ENCODE data around the gene RSPO3. TPM values are rescaled to one million over a fixed set of nuclear protein-coding genes. Genes with fewer than 3 reads are reported as not detected.

The RSPO3 gene
- polyA plus RNA-seq, 2 donors = 1.9 to 2.3 TPM

DNA sequence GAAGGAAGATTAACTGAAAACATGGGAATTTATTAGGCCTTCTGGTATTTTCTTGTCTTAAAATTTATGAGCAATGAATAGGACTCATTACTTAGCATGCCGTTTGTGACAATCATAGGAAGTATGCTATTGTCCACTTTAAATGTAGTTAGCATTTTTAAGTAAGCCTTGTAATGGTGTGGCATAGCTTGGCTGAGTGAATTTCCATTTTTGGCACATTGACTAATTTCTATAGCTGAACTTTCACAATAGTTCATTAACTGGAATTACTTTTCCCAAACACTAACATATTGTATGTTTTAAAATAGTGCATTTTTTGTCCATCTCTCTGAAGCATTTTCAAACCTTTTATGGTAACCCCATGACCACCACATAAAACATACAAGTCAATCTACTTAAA lies 15.7 kb downstream of the RSPO3 start:
- 55 to 64% methylated on average over 1 of the region's 1 CpG for WGBS, 2 donors
- Histone ChIP-seq H3K4me1 (ENCODE audit: control insufficient read depth in 2 of 2, insufficient read depth in 2 of 2, low read length in 1 of 2) (no peaks in the 10 kb centered on the region), H3K36me3 (ENCODE audit: control insufficient read depth in 2 of 2, insufficient read depth in 2 of 2, low read length in 1 of 2) (no peaks in the 10 kb centered on the region), H3K9me3 (ENCODE audit: control insufficient read depth in 2 of 2, insufficient read depth in 1 of 2, low read depth in 1 of 2, low read length in 1 of 2) (no peaks in the 10 kb centered on the region), H3K27ac (ENCODE audit: low read depth in 2 of 2, low read length in 1 of 2) (no peak overlapping the region), H3K27me3 (ENCODE audit: control insufficient read depth in 1 of 2, insufficient read depth in 2 of 2, low read length in 2 of 2) (no peaks in the 10 kb centered on the region), H3K4me3 (ENCODE audit: low read depth in 1 of 2, low read length in 2 of 2) (no peak overlapping the region)

DNA sequence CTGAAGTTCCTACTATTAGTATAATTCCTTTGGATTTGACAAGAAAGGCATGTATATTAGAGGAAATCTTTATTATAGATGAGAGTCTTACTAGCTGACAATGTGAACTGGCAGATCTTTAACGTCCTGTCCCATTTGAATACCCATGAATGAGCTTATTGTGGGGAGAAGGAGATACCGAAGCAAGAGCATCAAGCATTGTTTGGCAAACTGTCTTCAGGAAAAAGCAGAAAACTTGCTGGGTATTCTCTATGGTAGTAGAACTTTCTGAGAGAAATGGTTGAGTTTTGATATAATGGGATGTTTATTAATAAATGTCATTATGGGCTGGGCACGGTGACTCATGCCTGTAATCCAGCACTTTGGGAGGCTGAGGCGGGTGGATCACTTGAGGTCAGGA lies 18.3 kb downstream of the RSPO3 start:
- Histone ChIP-seq H3K36me3 (ENCODE audit: control insufficient read depth in 2 of 2, insufficient read depth in 2 of 2, low read length in 1 of 2) (no peaks in the 10 kb centered on the region), H3K9me3 (ENCODE audit: control insufficient read depth in 2 of 2, insufficient read depth in 1 of 2, low read depth in 1 of 2, low read length in 1 of 2) (no peaks in the 10 kb centered on the region), H3K27ac (ENCODE audit: low read depth in 2 of 2, low read length in 1 of 2) (no peak overlapping the region), H3K4me1 (ENCODE audit: control insufficient read depth in 2 of 2, insufficient read depth in 2 of 2, low read length in 1 of 2) (no peaks in the 10 kb centered on the region), H3K4me3 (ENCODE audit: low read depth in 1 of 2, low read length in 2 of 2) (no peak overlapping the region), H3K27me3 (ENCODE audit: control insufficient read depth in 1 of 2, insufficient read depth in 2 of 2, low read length in 2 of 2) (no peaks in the 10 kb centered on the region)
- 68 to 70% methylated on average over 4 of the region's 4 CpGs for WGBS, 2 donors

DNA sequence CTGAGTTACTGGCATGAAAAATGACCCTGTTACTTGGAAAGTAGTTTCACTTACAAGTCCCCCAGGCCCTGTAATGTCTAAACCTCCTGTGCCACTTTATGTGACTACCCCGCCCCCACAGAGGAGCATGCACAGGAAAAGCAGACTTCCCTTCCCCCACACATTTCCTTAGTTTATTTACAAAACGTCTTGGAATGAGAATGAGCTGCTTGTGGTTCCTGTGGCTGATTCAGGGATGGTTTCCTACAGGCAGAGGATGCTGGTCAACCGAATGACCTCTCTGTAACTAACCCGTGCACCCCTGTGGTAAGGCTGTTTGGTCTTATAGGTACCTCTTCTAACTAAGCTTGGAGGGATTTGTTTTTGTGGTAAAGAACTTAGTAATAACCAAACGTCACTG lies 28.5 kb downstream of the RSPO3 start:
- H3K4me1 ChIP-seq (ENCODE audit: control insufficient read depth in 2 of 2, insufficient read depth in 2 of 2, low read length in 1 of 2) = no peaks in the 10 kb centered on the region
- H3K27me3 ChIP-seq (ENCODE audit: control insufficient read depth in 1 of 2, insufficient read depth in 2 of 2, low read length in 2 of 2) = no peaks in the 10 kb centered on the region
- no peak overlapping the region for H3K27ac ChIP-seq (ENCODE audit: low read depth in 2 of 2, low read length in 1 of 2)
- no peaks in the 10 kb centered on the region for H3K9me3 ChIP-seq (ENCODE audit: control insufficient read depth in 2 of 2, insufficient read depth in 1 of 2, low read depth in 1 of 2, low read length in 1 of 2)
- 15 to 16% methylated on average over 5 of the region's 5 CpGs for WGBS, 2 donors
- no peaks in the 10 kb centered on the region for H3K36me3 ChIP-seq (ENCODE audit: control insufficient read depth in 2 of 2, insufficient read depth in 2 of 2, low read length in 1 of 2)
- H3K4me3 ChIP-seq (ENCODE audit: low read depth in 1 of 2, low read length in 2 of 2) = no peak overlapping the region

DNA sequence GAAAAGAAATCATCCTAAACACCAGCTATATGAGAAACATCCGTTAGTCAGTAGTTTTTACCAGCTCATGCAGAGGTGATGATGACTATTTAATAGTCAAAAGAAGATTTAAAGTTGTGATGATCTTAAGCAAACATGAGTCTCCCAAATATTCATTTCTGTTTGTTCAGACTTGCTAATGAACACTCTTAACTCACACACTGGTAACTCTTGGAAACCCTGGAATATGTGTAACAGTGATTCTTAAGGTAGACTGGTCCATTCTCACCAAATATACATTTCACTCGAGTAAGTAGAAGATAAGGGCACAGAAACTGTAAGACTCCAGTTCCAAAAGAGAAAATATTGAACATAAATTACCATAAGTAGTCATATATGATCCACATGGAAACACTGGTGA lies 29.1 kb downstream of the RSPO3 start:
- Histone ChIP-seq H3K4me3 (ENCODE audit: low read depth in 1 of 2, low read length in 2 of 2) (no peak overlapping the region), H3K9me3 (ENCODE audit: control insufficient read depth in 2 of 2, insufficient read depth in 1 of 2, low read depth in 1 of 2, low read length in 1 of 2) (no peaks in the 10 kb centered on the region), H3K36me3 (ENCODE audit: control insufficient read depth in 2 of 2, insufficient read depth in 2 of 2, low read length in 1 of 2) (no peaks in the 10 kb centered on the region), H3K27me3 (ENCODE audit: control insufficient read depth in 1 of 2, insufficient read depth in 2 of 2, low read length in 2 of 2) (no peaks in the 10 kb centered on the region), H3K4me1 (ENCODE audit: control insufficient read depth in 2 of 2, insufficient read depth in 2 of 2, low read length in 1 of 2) (no peaks in the 10 kb centered on the region), H3K27ac (ENCODE audit: low read depth in 2 of 2, low read length in 1 of 2) (no peak overlapping the region)
- WGBS, 2 donors = 70 to 76% methylated on average over 2 of the region's 2 CpGs

DNA sequence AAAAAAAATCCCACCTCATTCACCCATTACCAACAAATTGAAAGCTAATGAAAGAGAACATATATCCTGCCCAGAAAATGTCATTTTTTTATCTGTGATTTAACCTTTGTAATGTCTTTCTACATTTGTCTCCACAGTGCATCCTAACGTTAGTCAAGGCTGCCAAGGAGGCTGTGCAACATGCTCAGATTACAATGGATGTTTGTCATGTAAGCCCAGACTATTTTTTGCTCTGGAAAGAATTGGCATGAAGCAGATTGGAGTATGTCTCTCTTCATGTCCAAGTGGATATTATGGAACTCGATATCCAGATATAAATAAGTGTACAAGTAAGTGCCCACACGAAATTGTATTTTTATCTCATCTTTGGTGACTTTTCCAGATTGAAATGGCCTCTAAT lies 30.0 kb downstream of the RSPO3 start:
- Histone ChIP-seq H3K4me3 (ENCODE audit: low read depth in 1 of 2, low read length in 2 of 2) (no peak overlapping the region), H3K9me3 (ENCODE audit: control insufficient read depth in 2 of 2, insufficient read depth in 1 of 2, low read depth in 1 of 2, low read length in 1 of 2) (no peaks in the 10 kb centered on the region), H3K27me3 (ENCODE audit: control insufficient read depth in 1 of 2, insufficient read depth in 2 of 2, low read length in 2 of 2) (no peaks in the 10 kb centered on the region), H3K4me1 (ENCODE audit: control insufficient read depth in 2 of 2, insufficient read depth in 2 of 2, low read length in 1 of 2) (no peaks in the 10 kb centered on the region), H3K27ac (ENCODE audit: low read depth in 2 of 2, low read length in 1 of 2) (no peak overlapping the region), H3K36me3 (ENCODE audit: control insufficient read depth in 2 of 2, insufficient read depth in 2 of 2, low read length in 1 of 2) (no peaks in the 10 kb centered on the region)
- 36 to 38% methylated on average over 3 of the region's 3 CpGs for WGBS, 2 donors

DNA sequence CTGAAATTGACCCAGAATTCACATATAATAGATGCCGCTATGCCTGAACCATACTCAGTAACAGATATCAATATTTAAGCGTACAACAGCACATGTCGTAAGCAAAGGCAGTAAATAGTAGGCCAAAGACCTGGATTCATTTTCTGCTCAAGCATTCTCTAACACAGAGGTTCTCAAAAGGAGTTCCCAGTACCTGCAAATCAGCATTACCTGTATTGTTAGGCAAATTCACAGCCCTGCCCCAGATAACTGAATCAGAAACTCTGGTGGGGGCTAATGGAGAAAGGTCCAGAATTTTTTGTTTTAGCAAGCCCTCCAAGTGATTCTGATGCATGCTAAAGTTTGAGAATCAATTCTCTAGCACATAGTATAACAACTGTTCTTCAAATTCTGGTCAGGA lies 36.0 kb downstream of the RSPO3 start:
- WGBS, 2 donors = 93% methylated on average over 3 of the region's 3 CpGs
- H3K4me3 ChIP-seq (ENCODE audit: low read depth in 1 of 2, low read length in 2 of 2) = no peak overlapping the region
- H3K27ac ChIP-seq (ENCODE audit: low read depth in 2 of 2, low read length in 1 of 2) = no peak overlapping the region
- no peaks in the 10 kb centered on the region for H3K36me3 ChIP-seq (ENCODE audit: control insufficient read depth in 2 of 2, insufficient read depth in 2 of 2, low read length in 1 of 2)
- H3K27me3 ChIP-seq (ENCODE audit: control insufficient read depth in 1 of 2, insufficient read depth in 2 of 2, low read length in 2 of 2) = no peaks in the 10 kb centered on the region
- no peaks in the 10 kb centered on the region for H3K9me3 ChIP-seq (ENCODE audit: control insufficient read depth in 2 of 2, insufficient read depth in 1 of 2, low read depth in 1 of 2, low read length in 1 of 2)
- no peaks in the 10 kb centered on the region for H3K4me1 ChIP-seq (ENCODE audit: control insufficient read depth in 2 of 2, insufficient read depth in 2 of 2, low read length in 1 of 2)

DNA sequence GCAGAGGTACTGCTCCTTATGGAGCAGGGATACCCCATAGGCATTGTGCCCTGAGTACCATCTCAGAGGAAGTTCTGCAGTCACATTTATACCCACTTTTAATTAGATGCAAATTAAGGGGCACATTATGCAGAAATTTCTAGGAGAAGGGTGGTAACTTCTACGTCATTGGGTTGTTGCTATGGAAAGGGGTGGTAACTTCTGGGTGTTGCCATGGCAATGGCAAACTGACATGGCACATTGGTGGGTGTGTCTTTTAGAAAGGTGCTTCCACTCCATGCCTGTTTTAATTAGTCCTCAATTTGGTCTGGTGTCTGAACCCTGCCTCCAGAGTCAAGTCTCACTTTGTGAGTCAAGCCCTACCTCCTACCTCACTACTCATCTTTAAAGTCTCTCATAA lies 42.0 kb downstream of the RSPO3 start:
- Histone ChIP-seq H3K4me3 (ENCODE audit: low read depth in 1 of 2, low read length in 2 of 2) (no peak overlapping the region), H3K9me3 (ENCODE audit: control insufficient read depth in 2 of 2, insufficient read depth in 1 of 2, low read depth in 1 of 2, low read length in 1 of 2) (no peaks in the 10 kb centered on the region), H3K4me1 (ENCODE audit: control insufficient read depth in 2 of 2, insufficient read depth in 2 of 2, low read length in 1 of 2) (no peaks in the 10 kb centered on the region), H3K36me3 (ENCODE audit: control insufficient read depth in 2 of 2, insufficient read depth in 2 of 2, low read length in 1 of 2) (no peaks in the 10 kb centered on the region), H3K27me3 (ENCODE audit: control insufficient read depth in 1 of 2, insufficient read depth in 2 of 2, low read length in 2 of 2) (no peaks in the 10 kb centered on the region), H3K27ac (ENCODE audit: low read depth in 2 of 2, low read length in 1 of 2) (no peak overlapping the region)
- WGBS, 2 donors = 71 to 79% methylated on average over 1 of the region's 1 CpG

DNA sequence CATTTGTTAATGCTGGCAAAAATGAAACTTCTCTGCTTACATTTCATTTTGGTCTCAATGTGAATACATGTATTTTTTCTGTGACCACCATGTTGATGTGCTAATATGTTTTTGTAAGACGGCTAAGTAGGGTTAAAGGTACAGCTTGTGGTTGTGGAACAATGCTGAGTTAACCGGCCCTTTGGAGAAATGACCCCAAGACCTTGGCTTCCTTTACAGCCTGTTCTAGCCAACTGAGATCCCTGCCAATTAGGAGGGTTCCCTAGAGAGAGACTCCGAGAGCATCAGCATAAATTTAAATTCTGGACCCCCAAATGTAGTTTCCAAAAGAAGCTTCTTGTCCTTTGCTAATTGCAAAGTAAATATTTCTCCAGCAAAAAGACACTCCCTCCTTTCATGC lies 44.4 kb downstream of the RSPO3 start:
- no peaks in the 10 kb centered on the region for H3K36me3 ChIP-seq (ENCODE audit: control insufficient read depth in 2 of 2, insufficient read depth in 2 of 2, low read length in 1 of 2)
- H3K27ac ChIP-seq (ENCODE audit: low read depth in 2 of 2, low read length in 1 of 2) = no peak overlapping the region
- no peaks in the 10 kb centered on the region for H3K27me3 ChIP-seq (ENCODE audit: control insufficient read depth in 1 of 2, insufficient read depth in 2 of 2, low read length in 2 of 2)
- no peak overlapping the region for H3K4me3 ChIP-seq (ENCODE audit: low read depth in 1 of 2, low read length in 2 of 2)
- no peaks in the 10 kb centered on the region for H3K4me1 ChIP-seq (ENCODE audit: control insufficient read depth in 2 of 2, insufficient read depth in 2 of 2, low read length in 1 of 2)
- WGBS, 2 donors = 49% methylated on average over 3 of the region's 3 CpGs
- H3K9me3 ChIP-seq (ENCODE audit: control insufficient read depth in 2 of 2, insufficient read depth in 1 of 2, low read depth in 1 of 2, low read length in 1 of 2) = no peaks in the 10 kb centered on the region

DNA sequence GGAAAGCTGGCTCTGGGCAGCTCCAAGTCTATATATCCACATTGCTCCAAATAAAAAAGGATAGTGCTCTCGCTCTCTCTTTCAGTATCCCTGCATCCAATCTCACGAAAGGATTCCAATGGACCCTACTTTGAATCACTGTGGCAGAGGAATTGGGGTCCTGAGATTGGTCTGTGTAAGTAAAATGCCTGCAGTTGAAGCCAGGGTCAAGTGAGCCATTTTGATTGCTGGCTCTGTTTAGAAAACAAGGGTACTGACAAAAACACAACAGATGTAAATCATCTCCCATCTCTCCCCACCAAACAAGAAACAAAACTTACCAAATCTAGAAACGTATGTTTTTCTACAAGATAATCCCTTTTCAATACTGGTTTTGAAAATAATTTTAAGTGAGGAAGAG lies 45.6 kb downstream of the RSPO3 start:
- H3K9me3 ChIP-seq (ENCODE audit: control insufficient read depth in 2 of 2, insufficient read depth in 1 of 2, low read depth in 1 of 2, low read length in 1 of 2) = no peaks in the 10 kb centered on the region
- H3K36me3 ChIP-seq (ENCODE audit: control insufficient read depth in 2 of 2, insufficient read depth in 2 of 2, low read length in 1 of 2) = no peaks in the 10 kb centered on the region
- 67 to 70% methylated on average over 3 of the region's 3 CpGs for WGBS, 2 donors
- H3K27me3 ChIP-seq (ENCODE audit: control insufficient read depth in 1 of 2, insufficient read depth in 2 of 2, low read length in 2 of 2) = no peaks in the 10 kb centered on the region
- H3K27ac ChIP-seq (ENCODE audit: low read depth in 2 of 2, low read length in 1 of 2) = no peak overlapping the region
- no peak overlapping the region for H3K4me3 ChIP-seq (ENCODE audit: low read depth in 1 of 2, low read length in 2 of 2)
- H3K4me1 ChIP-seq (ENCODE audit: control insufficient read depth in 2 of 2, insufficient read depth in 2 of 2, low read length in 1 of 2) = no peaks in the 10 kb centered on the region

DNA sequence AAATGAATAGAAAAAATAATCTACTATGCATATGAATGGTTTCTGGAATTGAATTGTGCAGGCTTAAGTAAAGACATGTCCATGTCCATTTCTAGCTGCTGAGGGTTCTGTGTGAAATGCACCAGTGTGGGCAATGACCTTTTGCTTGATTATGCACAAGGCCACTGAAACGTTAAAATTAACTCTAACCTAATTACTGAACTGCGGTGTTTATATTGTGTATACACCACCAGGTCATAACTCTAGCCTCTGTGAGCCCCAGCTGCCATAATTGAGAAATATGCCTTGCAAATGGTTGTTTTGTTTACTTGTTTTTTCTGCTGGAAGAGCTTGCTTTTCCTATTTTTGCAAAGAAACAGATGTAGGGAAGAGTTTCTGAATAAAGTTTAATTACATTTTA lies 46.1 kb downstream of the RSPO3 start:
- H3K36me3 ChIP-seq (ENCODE audit: control insufficient read depth in 2 of 2, insufficient read depth in 2 of 2, low read length in 1 of 2) = no peaks in the 10 kb centered on the region
- H3K27me3 ChIP-seq (ENCODE audit: control insufficient read depth in 1 of 2, insufficient read depth in 2 of 2, low read length in 2 of 2) = no peaks in the 10 kb centered on the region
- H3K4me1 ChIP-seq (ENCODE audit: control insufficient read depth in 2 of 2, insufficient read depth in 2 of 2, low read length in 1 of 2) = no peaks in the 10 kb centered on the region
- H3K4me3 ChIP-seq (ENCODE audit: low read depth in 1 of 2, low read length in 2 of 2) = no peak overlapping the region
- WGBS, 2 donors = 54 to 64% methylated on average over 2 of the region's 2 CpGs
- no peak overlapping the region for H3K27ac ChIP-seq (ENCODE audit: low read depth in 2 of 2, low read length in 1 of 2)
- H3K9me3 ChIP-seq (ENCODE audit: control insufficient read depth in 2 of 2, insufficient read depth in 1 of 2, low read depth in 1 of 2, low read length in 1 of 2) = no peaks in the 10 kb centered on the region

All from esophagus (tissue), 2 donors.